ENCODE data around the gene NPY2R. TPM values are rescaled to one million over a fixed set of nuclear protein-coding genes. Genes with fewer than 3 reads are reported as not detected.

The NPY2R gene
- total RNA-seq, 1 experiment from 2014 or later: not detected

DNA sequence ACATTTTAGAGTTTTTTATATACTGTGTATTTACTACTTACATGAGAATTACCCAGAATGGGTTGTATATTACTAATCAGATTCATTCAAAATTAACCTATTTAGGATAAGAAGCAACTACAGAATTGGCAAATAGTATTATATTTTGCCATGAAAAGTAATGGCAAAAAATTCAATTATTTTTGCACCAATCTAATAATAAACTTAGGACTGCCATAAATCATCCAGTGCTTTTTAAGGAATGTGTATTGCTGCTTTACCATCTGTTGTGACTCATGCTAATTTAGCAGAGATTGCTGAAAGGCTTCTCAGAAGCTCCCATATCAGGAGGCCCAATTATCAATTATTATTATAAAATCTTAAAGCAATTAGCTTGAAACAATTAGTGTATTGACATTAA lies 24.0 kb downstream of the NPY2R start:
- TF ChIP-seq ZNF274 (IDR thresholded peaks at IDR 0.05; ENCODE audit: low read depth, low read length) (no peak), SIN3A (IDR thresholded peaks at IDR 0.05; ENCODE audit: low read depth) (no peak), EZH2 (IDR thresholded peaks at IDR 0.05) (no peak), SP1 (IDR thresholded peaks at IDR 0.05; ENCODE audit: low read depth) (no peak)
- ATAC-seq (no peak), DNase-seq (ENCODE audit: low read depth, low spot score) (no peak)
- Histone ChIP-seq H3K9me2 (ENCODE audit: insufficient read depth) (no peaks in the 10 kb centered on the region), H3K27me3 (ENCODE audit: insufficient read depth, low read length) (no peaks in the 10 kb centered on the region), H3K9ac (ENCODE audit: low read length) (no peak overlapping the region), H3K4me1 (ENCODE audit: control insufficient read depth in 1 of 2, insufficient read depth in 2 of 2, low read length in 2 of 2) (no peaks in the 10 kb centered on the region), H3K9me3 (ENCODE audit: control insufficient read depth in 1 of 2, insufficient read depth in 1 of 2, low read depth in 1 of 2, low read length in 2 of 2) (no peaks in the 10 kb centered on the region), H3K4me2 (ENCODE audit: low read length) (no peak overlapping the region), H3K27ac (ENCODE audit: low read depth, low read length) (no peak overlapping the region), H3K79me2 (ENCODE audit: insufficient read depth, low read length) (no peaks in the 10 kb centered on the region), H3K36me3 (ENCODE audit: control insufficient read depth in 1 of 2, insufficient read depth in 2 of 2, low read length in 2 of 2) (no peaks in the 10 kb centered on the region), H3K4me3 (replicated peaks in 1 of 2; ENCODE audit: low read depth in 1 of 2, low read length in 2 of 2) (no peak overlapping the region), H2AFZ (ENCODE audit: low read depth, low read length, poor library complexity, severe bottlenecking) (no peak overlapping the region), H4K20me1 (ENCODE audit: insufficient read depth) (no peaks in the 10 kb centered on the region)
- POLR2A ChIA-PET: no interaction called here
- RAD21 ChIA-PET (ENCODE audit: low non-redundant PET in 1 of 2, low total read pairs in 2 of 2, uncharacterized antibody in 2 of 2, unreplicated experiment in 2 of 2): no interaction called here
- CTCF ChIA-PET: no interaction called here
- intact Hi-C loops (cut with micrococcal nuclease): no loop called here
- BruUV-seq (replicated peaks): no TSS peak

DNA sequence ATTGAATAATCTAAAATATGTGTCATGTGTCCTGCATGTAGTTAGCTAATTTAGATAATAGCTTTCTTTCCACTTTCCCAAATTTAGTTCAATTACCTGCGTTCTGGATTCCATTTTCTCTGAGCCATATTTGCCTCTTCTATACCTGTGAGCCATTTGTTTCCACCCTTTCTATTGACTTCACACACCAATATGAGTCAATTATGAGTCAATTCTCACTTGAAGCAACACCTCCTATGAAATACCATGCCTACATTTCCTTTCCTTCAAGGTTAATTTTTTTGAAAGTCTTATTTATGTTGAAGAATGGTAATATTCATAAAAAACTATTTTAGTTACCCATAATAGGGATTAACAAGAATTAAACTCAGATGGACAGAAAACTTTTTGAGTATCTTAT lies 25.8 kb downstream of the NPY2R start:
- Histone ChIP-seq H3K27ac (ENCODE audit: low read depth, low read length) (no peak overlapping the region), H3K9me2 (ENCODE audit: insufficient read depth) (no peaks in the 10 kb centered on the region), H4K20me1 (ENCODE audit: insufficient read depth) (no peaks in the 10 kb centered on the region), H3K9ac (ENCODE audit: low read length) (no peak overlapping the region), H3K79me2 (ENCODE audit: insufficient read depth, low read length) (no peaks in the 10 kb centered on the region), H3K9me3 (ENCODE audit: control insufficient read depth in 1 of 2, insufficient read depth in 1 of 2, low read depth in 1 of 2, low read length in 2 of 2) (no peaks in the 10 kb centered on the region), H3K4me3 (replicated peaks in 1 of 2; ENCODE audit: low read depth in 1 of 2, low read length in 2 of 2) (no peak overlapping the region), H3K27me3 (ENCODE audit: insufficient read depth, low read length) (no peaks in the 10 kb centered on the region), H2AFZ (ENCODE audit: low read depth, low read length, poor library complexity, severe bottlenecking) (no peak overlapping the region), H3K4me1 (ENCODE audit: control insufficient read depth in 1 of 2, insufficient read depth in 2 of 2, low read length in 2 of 2) (no peaks in the 10 kb centered on the region), H3K36me3 (ENCODE audit: control insufficient read depth in 1 of 2, insufficient read depth in 2 of 2, low read length in 2 of 2) (no peaks in the 10 kb centered on the region), H3K4me2 (ENCODE audit: low read length) (no peak overlapping the region)
- CTCF ChIA-PET: no interaction called here
- POLR2A ChIA-PET: no interaction called here
- ATAC-seq (no peak), DNase-seq (ENCODE audit: low read depth, low spot score) (no peak)
- intact Hi-C loops (cut with micrococcal nuclease): no loop called here
- TF ChIP-seq, protein P1, sequence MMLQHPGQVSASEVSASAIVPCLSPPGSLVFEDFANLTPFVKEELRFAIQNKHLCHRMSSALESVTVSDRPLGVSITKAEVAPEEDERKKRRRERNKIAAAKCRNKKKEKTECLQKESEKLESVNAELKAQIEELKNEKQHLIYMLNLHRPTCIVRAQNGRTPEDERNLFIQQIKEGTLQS (IDR thresholded peaks at IDR 0.05): no peak
- peak; percentile 49 for TF ChIP-seq FOSL1 (IDR thresholded peaks at IDR 0.05; ENCODE audit: low read depth)
- RAD21 ChIA-PET (ENCODE audit: low non-redundant PET in 1 of 2, low total read pairs in 2 of 2, uncharacterized antibody in 2 of 2, unreplicated experiment in 2 of 2): no interaction called here
- no TSS peak for BruUV-seq (replicated peaks)

Measured in HCT116 (cell line).